GM12878 (cell line): ENCODE data around the gene RAD51B. TPM values are rescaled to one million over a fixed set of nuclear protein-coding genes. Genes with fewer than 3 reads are reported as not detected.
"Not testable (repeated sequence)": the region's sequence is repeated elsewhere in the genome, so short reads cannot be mapped to it uniquely, and the experiment has no call there.

ENCODE experiments used
- ATAC-seq: fragments of 200-7000 bp; cut with Tn5 transposase; 3 replicates; pipeline ENCODE4 v1.9.1; 2020; ENCODE audit warnings: mild to moderate bottlenecking, moderate library complexity
- BruUV-seq: library from RNA; stranded (reverse); fragments of 400-500 nt; replicated peaks from 2 replicates; lab custom pipeline; 2021; lab: Mats Ljungman, UMichigan
- CTCF ChIA-PET: fragments of 300-600 bp; sonication (Branson Sonifier 250); formaldehyde crosslinking; extraction: SDS; loops from one replicate; lab custom pipeline; 2021; ENCODE audit warnings: inconsistent platforms; lab: Yijun Ruan, JAX
- POLR2A ChIA-PET: fragments of 350-600 bp; formaldehyde crosslinking; extraction: SDS; loops from one replicate; lab custom pipeline; 2021; ENCODE audit warnings: inconsistent platforms; lab: Charles Lee
- RAD21 ChIA-PET: fragments of 300-600 bp; sonication (Branson Sonifier 250); formaldehyde crosslinking; loops from one replicate; lab custom pipeline; 2023; ENCODE audit warnings: antibody characterized with exemption; ENCODE audit not compliant: unreplicated experiment; lab: Charles Lee
- SMC1A ChIA-PET: fragments of 300-600 bp; sonication (Branson Sonifier 250); formaldehyde crosslinking; loops from one replicate; lab custom pipeline; 2023; ENCODE audit not compliant: unreplicated experiment, uncharacterized antibody; lab: Charles Lee
- DNase-seq: peaks from one replicate; pipeline ENCODE4 v3.0.0-alpha.2; 2011; ENCODE audit warnings: low read depth, low spot score
- FAIRE-seq: peaks from 3 replicates; lab custom pipeline; 2011; peaks lifted over from hg19 to GRCh38; lab: Jason Lieb, UNC
- H2AFZ ChIP-seq: 2 replicates; pipeline ENCODE4 v1.6.0; 2011; ENCODE audit warnings: low read depth, low read length, control low read depth; ENCODE audit not compliant: control insufficient read depth
- H3K27ac ChIP-seq: 2 replicates; pipeline ENCODE4 v1.5.1; 2011; ENCODE audit warnings: control low read depth; ENCODE audit not compliant: control insufficient read depth, insufficient read depth
- H3K27me3 ChIP-seq, 2 experiments: replicated peaks in 1 of 2; 2 replicates each; pipeline versions ENCODE4 v1.6.0 to v1.6.1; 2011; ENCODE audit warnings: low read length in 1 of 2; ENCODE audit not compliant: control insufficient read depth in 2 of 2, insufficient read depth in 2 of 2
- H3K36me3 ChIP-seq, 2 experiments: 2 replicates each; pipeline ENCODE4 v1.5.1; 2011; ENCODE audit warnings: low read length in 1 of 2; ENCODE audit not compliant: control insufficient read depth in 2 of 2, insufficient read depth in 2 of 2
- H3K4me1 ChIP-seq: 2 replicates; pipeline ENCODE4 v1.6.1; 2011; ENCODE audit warnings: mild to moderate bottlenecking, low read length, moderate library complexity, mixed read lengths; ENCODE audit not compliant: control insufficient read depth, insufficient read depth
- H3K4me2 ChIP-seq: 2 replicates; pipeline ENCODE4 v1.6.0; 2011; ENCODE audit warnings: control low read depth; ENCODE audit not compliant: control insufficient read depth, insufficient read depth
- H3K4me3 ChIP-seq: fragments of 200-600 bp; sonication (generic); 2 replicates; pipeline ENCODE4 v1.5.1; 2016
- H3K79me2 ChIP-seq: 2 replicates; pipeline ENCODE4 v1.6.0; 2011; ENCODE audit warnings: low read length; ENCODE audit not compliant: control insufficient read depth, insufficient read depth
- H3K9ac ChIP-seq: 2 replicates; pipeline ENCODE4 v1.8.0; 2011; ENCODE audit warnings: low read length, control low read depth, mixed read lengths; ENCODE audit not compliant: control insufficient read depth, insufficient read depth
- H3K9me3 ChIP-seq: replicated peaks from 3 replicates; pipeline ENCODE4 v1.5.1; 2011; ENCODE audit warnings: mild to moderate bottlenecking, low read length; ENCODE audit not compliant: control insufficient read depth, insufficient read depth
- H4K20me1 ChIP-seq: 2 replicates; pipeline ENCODE4 v1.6.0; 2011; ENCODE audit not compliant: control insufficient read depth, insufficient read depth
- MLLT1 ChIP-seq: fragments of 450-650 bp; IDR thresholded peaks from 2 replicates; pipeline ENCODE4 v1.6.1; 2016; ENCODE audit warnings: mild to moderate bottlenecking
- NR2C2 ChIP-seq: IDR thresholded peaks from 2 replicates; pipeline ENCODE4 v1.6.1; 2011; ENCODE audit warnings: borderline replicate concordance, low read depth; ENCODE audit not compliant: control insufficient read depth, insufficient read length
- RUNX3 ChIP-seq: IDR thresholded peaks from 2 replicates; pipeline ENCODE4 v1.6.1; 2012; ENCODE audit warnings: low read length, inconsistent platforms
- WGBS: methylation state at CpG from one replicate; pipeline ENCODE4 v1.1.6; 2016; ENCODE audit warnings: low lambda C conversion rate; ENCODE audit not compliant: insufficient replicate concordance, insufficient coverage; ENCODE audit errors: missing lambda C conversion rate; 5-methylcytosine and 5-hydroxymethylcytosine counted together
- in situ Hi-C: fragments of 300-500 bp; cut with MboI; formaldehyde crosslinking; loops from 9 replicates; pipeline ENCODE4 v1.14.3; 2018; ENCODE audit warnings: mixed read lengths
- intact Hi-C: fragments of 100-400 bp; cut with micrococcal nuclease; formaldehyde crosslinking; loops from one replicate; pipeline ENCODE4 v1.14.2; 2022; ENCODE audit not compliant: unreplicated experiment
- polyA plus RNA-seq, 11 experiments: library from polyadenylated mRNA; depleted of rRNA in 4 of 11; unstranded in 6 of 11; stranded (reverse) in 5 of 11; fragments of >200 nt; fragmentation: Nextera tagmentation in 4 of 11; fragmentation: Illumina TruSeq in 1 of 11; extraction: Ambion mirVana in 4 of 11; extraction: Trizol in 1 of 11; gene quantifications; 1 replicate in 1 of 11; 2 replicates in 10 of 11; pipeline versions ENCODE4 v1.2.1 to v1.2.3, GENCODE V29; 2011 to 2016; ENCODE audit warnings: inconsistent platforms in 2 of 11, missing spikeins in 2 of 11, low read depth in 1 of 11
- total RNA-seq, 4 experiments: library from RNA; depleted of rRNA in 3 of 4; stranded (reverse); fragments of >200 nt in 3 of 4; fragmentation: Illumina TruSeq in 1 of 4; extraction: Trizol in 1 of 4; gene quantifications; 2 replicates each; pipeline versions ENCODE4 v1.2.1 to v1.2.3, GENCODE V29; 2013 to 2021

The RAD51B gene
- total and polyA plus RNA-seq, 10 of the 15 experiments (the other 5 are each of a cell fraction or from before 2014, with no cell fraction given), result 9.8 to 26.8 (median 21.3) TPM

- Histone ChIP-seq H3K4me3 (no peak overlapping the region), H3K27me3 (no peaks in the 10 kb centered on the region), H4K20me1 (no peaks in the 10 kb centered on the region), H3K27ac (no peak overlapping the region), H3K9ac (no peak overlapping the region)
- no peak for ATAC-seq
- RAD21 ChIA-PET, result no interaction called here
- no peak for DNase-seq
- no peak for TF ChIP-seq MLLT1
- TF ChIP-seq RUNX3, result no peak
- TF ChIP-seq NR2C2, result no peak
- TF ChIP-seq, all 136 proteins: peak for 0
- ChIA-PET POLR2A (interaction anchor here (0.6 kb wide), 1 partner anchor 63 kb away, joined by 4 read pairs; no protein-coding TSS in a partner anchor), SMC1A (interaction anchor here (0.8 to 1.5 kb wide), 3 partner anchors 9 to 12 kb away, joined by 3 to 5 read pairs (median 4); no protein-coding TSS in a partner anchor), CTCF (interaction anchor here (0.9 kb wide), 1 partner anchor 9 kb away, joined by 4 read pairs; no protein-coding TSS in a partner anchor)
- in situ Hi-C loops (no loop called here), intact Hi-C loops (loop anchor here (10.0 kb wide), 1 partner anchor 135 kb away; no protein-coding TSS in a partner anchor)
- no peaks in the 10 kb centered on the region; the same call in 2 of the 3 replicates for H3K9me3 ChIP-seq
- no TSS peak for BruUV-seq
- H2AFZ ChIP-seq, result no peak overlapping the region
- H3K4me1 ChIP-seq, result peaks cover 18% of the 10 kb centered on the region; the same call in 1 of the 2 replicates
- H3K4me2 ChIP-seq, result no peak overlapping the region
- no peak for FAIRE-seq
- WGBS, result 100% methylated on average over 7 of the region's 7 CpGs
- H3K36me3 ChIP-seq, result no peaks in the 10 kb centered on the region
- H3K79me2 ChIP-seq, result no peaks in the 10 kb centered on the region
Measured at GRCh38 chr14:68219407-68219806, 399.8 kb downstream of the RAD51B start.

- H3K4me3 ChIP-seq, in situ Hi-C loops, BruUV-seq, FAIRE-seq, H4K20me1 ChIP-seq, H3K27me3 ChIP-seq, H3K79me2 ChIP-seq, RAD21 ChIA-PET, H3K9ac ChIP-seq, H3K4me1 ChIP-seq, DNase-seq, POLR2A ChIA-PET, CTCF ChIA-PET, H3K27ac ChIP-seq, H2AFZ ChIP-seq, H3K36me3 ChIP-seq, intact Hi-C loops, H3K4me2 ChIP-seq, ATAC-seq, H3K9me3 ChIP-seq: not testable (repeated sequence)
- 100% methylated on average over 2 of the region's 2 CpGs for WGBS
- SMC1A ChIA-PET, result interaction anchor here (0.6 kb wide), 1 partner anchor 345 kb away, joined by 3 read pairs; no protein-coding TSS in a partner anchor
Measured at GRCh38 chr14:68221046-68221445, 401.5 kb downstream of the RAD51B start.
